ENCODE results near the gene KLF13.

DNA sequence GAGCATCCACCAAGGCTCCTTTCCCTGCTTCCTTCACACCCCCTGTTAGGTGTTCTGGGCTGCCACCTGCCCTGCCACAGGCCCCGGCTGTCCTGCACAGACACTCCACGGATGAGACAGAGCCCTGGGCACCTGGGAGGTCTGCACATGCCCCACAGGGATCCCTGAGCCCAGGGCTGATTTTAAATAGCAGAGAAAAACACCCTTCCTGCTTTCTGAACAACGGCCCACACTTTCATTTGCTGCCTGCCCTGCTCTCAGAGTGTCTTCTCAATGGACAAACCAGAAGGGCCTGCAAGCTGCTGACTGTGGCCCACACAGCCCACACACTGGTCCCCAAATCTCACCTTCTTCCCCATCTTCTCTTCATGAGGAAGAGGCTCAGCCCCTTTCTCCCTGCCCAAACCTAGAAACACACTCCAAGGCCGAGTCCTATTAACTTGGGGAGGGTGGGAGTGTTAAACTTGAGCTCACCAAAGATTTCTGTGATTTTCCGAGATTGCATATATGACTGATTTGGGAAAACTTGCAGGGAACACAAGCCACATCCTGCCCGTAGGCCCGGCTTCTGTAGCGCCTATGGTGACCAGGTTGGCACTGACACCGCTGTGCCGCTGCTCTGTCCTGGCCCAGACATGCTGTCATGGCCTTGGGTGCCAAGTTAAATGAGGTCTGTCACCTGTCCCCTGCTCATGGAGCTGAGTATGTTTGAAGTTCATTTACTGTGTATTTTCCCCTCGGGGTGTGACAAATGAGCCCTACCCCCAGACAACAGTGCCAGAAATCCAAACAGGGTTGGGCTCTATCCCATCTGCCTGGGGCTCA is 47.2 kb upstream of the KLF13 start:
- TF ChIP-seq, protein P1, sequence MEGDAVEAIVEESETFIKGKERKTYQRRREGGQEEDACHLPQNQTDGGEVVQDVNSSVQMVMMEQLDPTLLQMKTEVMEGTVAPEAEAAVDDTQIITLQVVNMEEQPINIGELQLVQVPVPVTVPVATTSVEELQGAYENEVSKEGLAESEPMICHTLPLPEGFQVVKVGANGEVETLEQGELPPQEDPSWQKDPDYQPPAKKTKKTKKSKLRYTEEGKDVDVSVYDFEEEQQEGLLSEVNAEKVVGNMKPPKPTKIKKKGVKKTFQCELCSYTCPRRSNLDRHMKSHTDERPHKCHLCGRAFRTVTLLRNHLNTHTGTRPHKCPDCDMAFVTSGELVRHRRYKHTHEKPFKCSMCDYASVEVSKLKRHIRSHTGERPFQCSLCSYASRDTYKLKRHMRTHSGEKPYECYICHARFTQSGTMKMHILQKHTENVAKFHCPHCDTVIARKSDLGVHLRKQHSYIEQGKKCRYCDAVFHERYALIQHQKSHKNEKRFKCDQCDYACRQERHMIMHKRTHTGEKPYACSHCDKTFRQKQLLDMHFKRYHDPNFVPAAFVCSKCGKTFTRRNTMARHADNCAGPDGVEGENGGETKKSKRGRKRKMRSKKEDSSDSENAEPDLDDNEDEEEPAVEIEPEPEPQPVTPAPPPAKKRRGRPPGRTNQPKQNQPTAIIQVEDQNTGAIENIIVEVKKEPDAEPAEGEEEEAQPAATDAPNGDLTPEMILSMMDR (IDR thresholded peaks at IDR 0.05 in 4 of 5, conservative IDR thresholded peaks at IDR 0.05 in 1 of 5) = no peak
- no peak for TF ChIP-seq POLR2A (IDR thresholded peaks at IDR 0.05)
